Measurements from ENCODE around the gene LMAN2L. TPM values are rescaled to one million over a fixed set of nuclear protein-coding genes. Genes with fewer than 3 reads are reported as not detected.

Gene LMAN2L
- total RNA-seq, 1 donor from 2014 or later: 14.0 TPM

DNA sequence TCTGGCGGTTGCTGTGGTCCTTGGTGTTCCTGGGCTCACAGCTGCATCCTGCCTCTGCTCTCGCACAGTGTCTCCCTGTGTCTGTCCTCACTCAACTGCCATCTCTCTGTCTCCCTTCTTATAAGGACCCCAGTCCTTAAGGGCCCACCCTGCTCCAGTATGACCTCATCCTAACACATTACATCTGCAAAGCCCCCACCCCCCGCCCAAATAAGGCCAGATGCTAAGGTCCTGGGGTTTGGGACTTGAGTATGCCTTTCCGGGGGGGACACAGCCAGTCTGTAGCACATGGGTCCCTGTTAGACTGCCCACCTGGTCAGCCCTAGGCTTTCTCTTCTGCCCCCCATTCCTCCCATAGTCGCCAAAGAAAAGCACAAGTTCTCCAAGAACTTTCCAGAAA lies 56.6 kb downstream of the LMAN2L start:
- TF ChIP-seq, protein P1, sequence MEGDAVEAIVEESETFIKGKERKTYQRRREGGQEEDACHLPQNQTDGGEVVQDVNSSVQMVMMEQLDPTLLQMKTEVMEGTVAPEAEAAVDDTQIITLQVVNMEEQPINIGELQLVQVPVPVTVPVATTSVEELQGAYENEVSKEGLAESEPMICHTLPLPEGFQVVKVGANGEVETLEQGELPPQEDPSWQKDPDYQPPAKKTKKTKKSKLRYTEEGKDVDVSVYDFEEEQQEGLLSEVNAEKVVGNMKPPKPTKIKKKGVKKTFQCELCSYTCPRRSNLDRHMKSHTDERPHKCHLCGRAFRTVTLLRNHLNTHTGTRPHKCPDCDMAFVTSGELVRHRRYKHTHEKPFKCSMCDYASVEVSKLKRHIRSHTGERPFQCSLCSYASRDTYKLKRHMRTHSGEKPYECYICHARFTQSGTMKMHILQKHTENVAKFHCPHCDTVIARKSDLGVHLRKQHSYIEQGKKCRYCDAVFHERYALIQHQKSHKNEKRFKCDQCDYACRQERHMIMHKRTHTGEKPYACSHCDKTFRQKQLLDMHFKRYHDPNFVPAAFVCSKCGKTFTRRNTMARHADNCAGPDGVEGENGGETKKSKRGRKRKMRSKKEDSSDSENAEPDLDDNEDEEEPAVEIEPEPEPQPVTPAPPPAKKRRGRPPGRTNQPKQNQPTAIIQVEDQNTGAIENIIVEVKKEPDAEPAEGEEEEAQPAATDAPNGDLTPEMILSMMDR (IDR thresholded peaks at IDR 0.05; ENCODE audit: partially characterized antibody, unreplicated experiment): no peak
- H3K36me3 Mint-ChIP-seq (ENCODE audit: unreplicated experiment): no peaks in the 10 kb centered on the region
- H3K27me3 Mint-ChIP-seq (ENCODE audit: unreplicated experiment): peaks cover 2% of the 10 kb centered on the region
- no peaks in the 10 kb centered on the region for H3K9me3 Mint-ChIP-seq (ENCODE audit: unreplicated experiment)
- H3K4me3 Mint-ChIP-seq (ENCODE audit: unreplicated experiment): no peak overlapping the region
- H3K27ac Mint-ChIP-seq (ENCODE audit: unreplicated experiment): no peak overlapping the region
- H3K4me1 Mint-ChIP-seq (ENCODE audit: low read depth, unreplicated experiment): no peaks in the 10 kb centered on the region
- no peak for DNase-seq

DNA sequence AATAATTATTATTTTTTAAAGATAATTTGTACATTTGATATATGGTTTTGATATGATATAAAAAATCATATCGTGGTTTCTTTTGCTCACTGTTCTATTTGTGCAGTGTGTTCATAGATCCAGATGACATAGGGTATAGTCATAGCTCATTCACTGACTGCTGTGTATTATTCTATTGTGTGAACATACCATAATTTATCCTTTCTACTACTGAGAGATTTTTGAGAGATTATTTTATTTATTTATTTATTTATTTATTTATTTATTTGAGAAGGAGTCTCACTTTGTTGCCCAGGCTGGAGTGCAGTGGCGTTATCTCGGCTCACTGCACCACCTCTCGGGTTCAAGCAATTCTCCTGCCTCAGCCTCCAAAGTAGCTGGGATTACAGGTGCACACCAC lies 58.3 kb downstream of the LMAN2L start:
- no peaks in the 10 kb centered on the region for H3K36me3 Mint-ChIP-seq (ENCODE audit: unreplicated experiment)
- TF ChIP-seq, protein P1 (IDR thresholded peaks at IDR 0.05; ENCODE audit: partially characterized antibody, unreplicated experiment): no peak

DNA sequence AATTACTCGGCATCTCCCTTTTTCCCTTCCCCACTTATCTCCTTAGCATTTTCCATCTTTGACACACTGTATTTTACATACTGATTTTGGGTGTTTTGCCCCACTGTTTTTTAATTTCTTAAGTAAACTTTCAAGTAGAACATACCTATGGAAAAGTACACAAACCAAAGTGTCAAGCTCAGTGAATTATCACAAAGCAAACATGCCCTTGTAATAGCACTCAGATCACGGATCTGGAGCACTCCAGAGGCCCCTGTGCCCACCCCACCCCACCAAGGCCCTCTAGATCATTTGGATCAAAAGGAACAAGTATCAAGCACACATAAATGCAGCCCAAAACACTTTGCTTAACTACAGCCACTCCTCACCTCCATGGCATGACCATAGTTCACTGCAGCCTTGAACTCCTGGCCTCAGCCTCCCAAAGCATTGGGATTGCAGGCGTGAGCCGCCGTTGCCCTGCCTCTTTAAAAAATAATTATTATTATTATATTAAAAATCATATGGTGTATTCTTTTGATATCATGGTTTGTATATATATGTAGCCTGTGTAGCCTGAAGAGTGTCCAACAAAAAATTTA lies 59.2 kb downstream of the LMAN2L start:
- no peak overlapping the region for H3K4me3 Mint-ChIP-seq (ENCODE audit: unreplicated experiment)
- H3K9me3 Mint-ChIP-seq (ENCODE audit: unreplicated experiment): no peaks in the 10 kb centered on the region
- no peaks in the 10 kb centered on the region for H3K4me1 Mint-ChIP-seq (ENCODE audit: low read depth, unreplicated experiment)
- DNase-seq: no peak
- H3K27me3 Mint-ChIP-seq (ENCODE audit: unreplicated experiment): no peaks in the 10 kb centered on the region
- TF ChIP-seq, protein P1 (IDR thresholded peaks at IDR 0.05; ENCODE audit: partially characterized antibody, unreplicated experiment): no peak
- H3K36me3 Mint-ChIP-seq (ENCODE audit: unreplicated experiment): no peaks in the 10 kb centered on the region
- no peak overlapping the region for H3K27ac Mint-ChIP-seq (ENCODE audit: unreplicated experiment)

More for the DNA sequence above, 58.3 kb downstream of the LMAN2L start:
- Mint-ChIP-seq H3K4me3 (ENCODE audit: unreplicated experiment) (no peak overlapping the region), H3K27me3 (ENCODE audit: unreplicated experiment) (no peaks in the 10 kb centered on the region), H3K9me3 (ENCODE audit: unreplicated experiment) (no peaks in the 10 kb centered on the region), H3K27ac (ENCODE audit: unreplicated experiment) (no peak overlapping the region), H3K4me1 (ENCODE audit: low read depth, unreplicated experiment) (no peaks in the 10 kb centered on the region)
- DNase-seq: no peak

DNA sequence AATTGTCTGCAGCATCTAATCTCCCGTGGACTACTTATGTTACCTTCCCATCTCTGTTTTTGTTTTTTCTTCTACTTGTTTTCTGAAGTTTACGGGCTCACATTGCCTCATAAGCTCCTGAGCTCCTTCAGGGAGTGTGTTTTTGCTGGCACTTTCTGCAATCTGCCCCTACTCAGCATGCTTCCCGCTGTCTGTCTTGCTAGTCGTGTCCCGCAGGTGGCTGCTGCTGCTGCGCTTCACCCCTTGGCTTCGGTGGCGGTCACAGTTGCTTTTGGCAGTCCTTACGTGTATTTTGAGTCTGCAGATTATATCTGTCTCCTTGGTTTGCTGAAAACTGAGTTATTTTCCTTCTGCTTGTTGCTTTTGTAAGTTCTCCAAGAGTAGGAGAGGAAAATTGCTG lies 60.0 kb downstream of the LMAN2L start:
- Mint-ChIP-seq H3K36me3 (ENCODE audit: unreplicated experiment) (no peaks in the 10 kb centered on the region), H3K27ac (ENCODE audit: unreplicated experiment) (no peak overlapping the region), H3K4me1 (ENCODE audit: low read depth, unreplicated experiment) (no peaks in the 10 kb centered on the region), H3K27me3 (ENCODE audit: unreplicated experiment) (no peaks in the 10 kb centered on the region), H3K9me3 (ENCODE audit: unreplicated experiment) (peaks cover under 1% of the 10 kb centered on the region), H3K4me3 (ENCODE audit: unreplicated experiment) (no peak overlapping the region)
- TF ChIP-seq, protein P1 (IDR thresholded peaks at IDR 0.05; ENCODE audit: partially characterized antibody, unreplicated experiment): no peak
- no peak for DNase-seq

DNA sequence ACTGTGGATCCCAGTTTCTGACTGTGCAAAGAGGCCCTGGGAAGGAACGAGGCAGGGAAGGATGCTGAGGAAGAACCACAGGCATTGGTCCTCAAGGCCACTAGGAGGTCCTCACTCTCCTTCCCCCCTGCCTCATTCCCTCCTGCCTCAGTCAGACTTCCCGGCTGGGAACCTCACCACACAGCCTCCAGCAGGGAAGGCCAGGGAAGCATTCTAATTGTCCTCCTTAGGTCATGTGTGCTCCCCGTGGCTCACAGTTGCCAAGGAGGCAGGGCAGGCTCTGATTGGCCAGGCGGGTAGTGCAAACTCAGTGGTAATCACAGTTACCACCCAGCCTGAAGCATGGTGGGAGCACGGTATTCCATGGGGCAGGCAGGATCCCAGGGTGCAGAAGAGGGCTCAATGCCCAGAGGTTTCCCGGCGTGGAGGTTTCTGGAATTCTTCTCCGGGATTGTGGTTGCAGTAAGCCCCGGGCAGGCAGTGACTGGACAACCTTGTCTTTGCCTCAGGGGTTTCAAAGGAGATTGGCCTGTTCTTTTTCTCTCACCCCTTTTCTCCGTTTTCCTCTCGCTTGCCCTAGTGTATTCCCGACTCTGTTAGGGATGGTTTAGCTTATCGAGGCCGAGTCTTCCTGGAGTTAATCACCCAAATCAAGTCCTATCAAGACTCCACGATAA lies 70.2 kb downstream of the LMAN2L start:
- DNase-seq: no peak
- peaks cover 3% of the 10 kb centered on the region for H3K27me3 Mint-ChIP-seq (ENCODE audit: unreplicated experiment)
- peaks cover 2% of the 10 kb centered on the region for H3K9me3 Mint-ChIP-seq (ENCODE audit: unreplicated experiment)
- H3K36me3 Mint-ChIP-seq (ENCODE audit: unreplicated experiment): no peaks in the 10 kb centered on the region
- H3K4me1 Mint-ChIP-seq (ENCODE audit: low read depth, unreplicated experiment): no peaks in the 10 kb centered on the region
- TF ChIP-seq, protein P1 (IDR thresholded peaks at IDR 0.05; ENCODE audit: partially characterized antibody, unreplicated experiment): no peak
- H3K4me3 Mint-ChIP-seq (ENCODE audit: unreplicated experiment): no peak overlapping the region
- H3K27ac Mint-ChIP-seq (ENCODE audit: unreplicated experiment): no peak overlapping the region
